Caco-2 (cell line): Measurements from ENCODE around the gene ERCC8. TPM values are rescaled to one million over a fixed set of nuclear protein-coding genes. Genes with fewer than 3 reads are reported as not detected.

Experiments
- BruUV-seq: library from RNA; stranded (reverse); fragments of 400-500 nt; replicated peaks from 2 replicates; lab custom pipeline; 2021; lab: Mats Ljungman, UMichigan
- CTCF ChIA-PET: fragments of 300-600 bp; sonication (Branson Sonifier 250); formaldehyde crosslinking; loops from one replicate; lab custom pipeline; 2022; ENCODE audit warnings: antibody characterized with exemption; lab: Charles Lee
- POLR2A ChIA-PET: fragments of 300-600 bp; sonication (Branson Sonifier 250); formaldehyde crosslinking; loops from one replicate; lab custom pipeline; 2022; ENCODE audit warnings: antibody characterized with exemption; lab: Charles Lee
- DNase-seq, 2 experiments: peaks; one replicate each; pipeline versions ENCODE4 v3.0.0 to v3.0.0-alpha.2; 2020 to 2022
- H3K27me3 ChIP-seq: replicated peaks from 2 replicates; pipeline ENCODE4 v1.6.0; 2011; ENCODE audit warnings: low read length; ENCODE audit not compliant: control insufficient read depth, insufficient read depth
- H3K36me3 ChIP-seq: 2 replicates; pipeline ENCODE4 v1.5.1; 2011; ENCODE audit warnings: low read length; ENCODE audit not compliant: control insufficient read depth, insufficient read depth
- H3K4me1 ChIP-seq: fragments of 250-450 bp; sonication (Bioruptor Pico); 2 replicates; pipeline ENCODE4 v1.5.1; 2020; ENCODE audit warnings: mild to moderate bottlenecking
- H3K4me3 ChIP-seq: 2 replicates; pipeline ENCODE4 v1.5.1; 2011; ENCODE audit warnings: low read depth, mild to moderate bottlenecking, control low read depth, low read length
- H3K9me3 ChIP-seq: fragments of 250-450 bp; sonication (Bioruptor Pico); 2 replicates; pipeline ENCODE4 v1.5.1; 2020; ENCODE audit warnings: mild to moderate bottlenecking, moderate library complexity
- H3K27ac Mint-ChIP-seq: one replicate; pipeline ENCODE4 v1.8.0; 2022; ENCODE audit warnings: mixed read lengths; ENCODE audit not compliant: unreplicated experiment
- H3K27me3 Mint-ChIP-seq: one replicate; pipeline ENCODE4 v1.8.0; 2022; ENCODE audit warnings: mixed read lengths; ENCODE audit not compliant: insufficient read depth, unreplicated experiment
- H3K36me3 Mint-ChIP-seq: one replicate; pipeline ENCODE4 v1.8.0; 2022; ENCODE audit warnings: mild to moderate bottlenecking, mixed read lengths; ENCODE audit not compliant: insufficient read depth, unreplicated experiment
- H3K4me1 Mint-ChIP-seq: one replicate; pipeline ENCODE4 v1.8.0; 2022; ENCODE audit warnings: low read depth, mixed read lengths; ENCODE audit not compliant: unreplicated experiment
- H3K4me3 Mint-ChIP-seq: one replicate; pipeline ENCODE4 v1.8.0; 2022; ENCODE audit warnings: mild to moderate bottlenecking, moderate library complexity, mixed read lengths; ENCODE audit not compliant: unreplicated experiment
- H3K9me3 Mint-ChIP-seq: one replicate; pipeline ENCODE4 v1.8.0; 2022; ENCODE audit warnings: mixed read lengths; ENCODE audit not compliant: unreplicated experiment
- CTCF ChIP-seq, 2 experiments: fragments of 200-600 bp in 1 of 2; IDR thresholded peaks; 1 replicate in 1 of 2; 2 replicates in 1 of 2; pipeline versions ENCODE4 v1.5.1 to v1.8.0; 2011 to 2022; ENCODE audit warnings: antibody characterized with exemption in 1 of 2, control low read depth in 1 of 2, inconsistent platforms in 1 of 2, low read depth in 1 of 2, low read length in 1 of 2, mild to moderate bottlenecking in 1 of 2, moderate library complexity in 1 of 2; ENCODE audit not compliant: insufficient read depth in 1 of 2, severe bottlenecking in 1 of 2, unreplicated experiment in 1 of 2
- intact Hi-C: fragments of 100-400 bp; cut with micrococcal nuclease; formaldehyde crosslinking; loops from one replicate; pipeline ENCODE4 v1.10.0; 2022; ENCODE audit not compliant: unreplicated experiment
- total RNA-seq: library from RNA; stranded (reverse); gene quantifications from 2 replicates; pipeline ENCODE4 v1.2.3, GENCODE V29; 2022

Gene ERCC8
- total RNA-seq, 1 experiment from 2014 or later, result 19.8 TPM

GRCh38 chr5:60896991-60897390 is 47.9 kb downstream of the ERCC8 start:
- DNase-seq, result no peak
- Mint-ChIP-seq H3K4me1 (no peaks in the 10 kb centered on the region), H3K9me3 (no peaks in the 10 kb centered on the region), H3K4me3 (no peak overlapping the region), H3K27ac (no peak overlapping the region), H3K27me3 (no peaks in the 10 kb centered on the region), H3K36me3 (peaks cover 26% of the 10 kb centered on the region)
- Histone ChIP-seq H3K27me3 (no peaks in the 10 kb centered on the region), H3K4me1 (no peaks in the 10 kb centered on the region), H3K4me3 (no peak overlapping the region), H3K9me3 (no peaks in the 10 kb centered on the region), H3K36me3 (no peaks in the 10 kb centered on the region; the same call in 1 of the 2 replicates)
- CTCF ChIA-PET, result no interaction called here
- no peak for TF ChIP-seq CTCF (IDR thresholded peaks at IDR 0.05; ENCODE audit: insufficient read depth in 1 of 2, low read depth in 1 of 2, low read length in 1 of 2, severe bottlenecking in 1 of 2, unreplicated experiment in 1 of 2)
- BruUV-seq, result no TSS peak
- POLR2A ChIA-PET, result no interaction called here
- intact Hi-C loops, result loop anchor here (10.0 kb wide), 1 partner anchor 52 kb away; the partner anchor contains the start of gene ELOVL7

DNA sequence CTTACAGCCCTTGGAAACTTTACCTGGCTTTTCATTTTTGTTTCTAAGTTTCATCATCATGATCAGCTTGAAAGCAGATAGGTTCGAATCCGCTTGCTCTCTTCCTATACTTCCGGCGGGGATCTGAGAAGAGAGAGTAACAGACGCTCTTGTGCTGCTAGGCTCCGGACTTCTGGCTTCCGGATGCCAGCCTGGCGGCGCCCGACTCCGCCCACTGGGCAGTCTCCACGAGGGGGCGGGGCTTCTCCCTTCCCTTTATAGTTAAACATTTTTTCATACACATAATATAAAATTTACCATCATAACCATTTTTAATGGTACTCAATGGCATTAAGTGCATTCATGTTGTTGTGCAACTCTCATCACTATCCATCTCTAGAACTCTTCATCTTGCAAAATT is 51.3 kb downstream of the ERCC8 start:
- BruUV-seq, result no TSS peak
- H3K9me3 ChIP-seq, result no peaks in the 10 kb centered on the region
- POLR2A ChIA-PET, result no interaction called here
- no peak overlapping the region for H3K4me3 ChIP-seq
- no peak overlapping the region for H3K4me3 Mint-ChIP-seq
- peaks cover 26% of the 10 kb centered on the region for H3K36me3 Mint-ChIP-seq
- H3K27me3 ChIP-seq, result no peaks in the 10 kb centered on the region
- CTCF ChIA-PET, result no interaction called here
- no peaks in the 10 kb centered on the region for H3K27me3 Mint-ChIP-seq
- H3K4me1 Mint-ChIP-seq, result no peaks in the 10 kb centered on the region
- H3K36me3 ChIP-seq, result no peaks in the 10 kb centered on the region; the same call in 1 of the 2 replicates
- intact Hi-C loops, result loop anchor here (10.0 kb wide), 1 partner anchor 49 kb away; the partner anchor contains the start of gene ELOVL7
- H3K9me3 Mint-ChIP-seq, result no peaks in the 10 kb centered on the region
- no peaks in the 10 kb centered on the region for H3K4me1 ChIP-seq
- no peak overlapping the region for H3K27ac Mint-ChIP-seq
- no peak for TF ChIP-seq CTCF (IDR thresholded peaks at IDR 0.05; ENCODE audit: insufficient read depth in 1 of 2, low read depth in 1 of 2, low read length in 1 of 2, severe bottlenecking in 1 of 2, unreplicated experiment in 1 of 2)
- no peak for DNase-seq

- no peak for TF ChIP-seq CTCF (IDR thresholded peaks at IDR 0.05; ENCODE audit: insufficient read depth in 1 of 2, low read depth in 1 of 2, low read length in 1 of 2, severe bottlenecking in 1 of 2, unreplicated experiment in 1 of 2)
- Mint-ChIP-seq H3K9me3 (no peaks in the 10 kb centered on the region), H3K4me1 (no peaks in the 10 kb centered on the region), H3K27ac (no peak overlapping the region), H3K36me3 (peaks cover 26% of the 10 kb centered on the region), H3K4me3 (no peak overlapping the region), H3K27me3 (no peaks in the 10 kb centered on the region)
- intact Hi-C loops, result loop anchor here (10.0 kb wide), 1 partner anchor 47 kb away; the partner anchor contains the start of gene ELOVL7
- ChIA-PET POLR2A (no interaction called here), CTCF (no interaction called here)
- no peaks in the 10 kb centered on the region for H3K27me3 ChIP-seq
- H3K36me3 ChIP-seq, result no peaks in the 10 kb centered on the region; the same call in 1 of the 2 replicates
- BruUV-seq, result no TSS peak
- no peak for DNase-seq
- no peaks in the 10 kb centered on the region for H3K4me1 ChIP-seq
- H3K9me3 ChIP-seq, result no peaks in the 10 kb centered on the region
- no peak overlapping the region for H3K4me3 ChIP-seq
Observed at GRCh38 chr5:60891667-60892066, 53.2 kb downstream of the ERCC8 start.
